A673 (cell line): Measurements from ENCODE around the gene GCC2. TPM values are rescaled to one million over a fixed set of nuclear protein-coding genes. Genes with fewer than 3 reads are reported as not detected.

Experiments
- BruUV-seq: library from RNA; stranded (reverse); fragments of 400-500 nt; replicated peaks from 2 replicates; lab custom pipeline; 2021; lab: Mats Ljungman, UMichigan
- CTCF ChIA-PET: fragments of 300-600 bp; sonication (Branson Sonifier 250); formaldehyde crosslinking; loops from one replicate; lab custom pipeline; 2022; ENCODE audit warnings: antibody characterized with exemption; lab: Charles Lee
- POLR2A ChIA-PET: fragments of 300-600 bp; sonication (Branson Sonifier 250); formaldehyde crosslinking; loops from one replicate; lab custom pipeline; 2022; ENCODE audit warnings: antibody characterized with exemption; ENCODE audit not compliant: low non-redundant PET; lab: Charles Lee
- DNase-seq: peaks from one replicate; pipeline ENCODE4 v3.0.0-alpha.2; 2015; ENCODE audit warnings: low spot score
- H3K27ac ChIP-seq: fragments of 200-600 bp; sonication (generic); 2 replicates; pipeline ENCODE4 v1.5.1; 2016; ENCODE audit warnings: mixed run types, low read depth, mild to moderate bottlenecking, mixed read lengths, antibody characterized with exemption, low read length; ENCODE audit not compliant: poor library complexity, severe bottlenecking
- H3K27me3 ChIP-seq: fragments of 200-600 bp; sonication (generic); replicated peaks from 2 replicates; pipeline ENCODE4 v1.6.1; 2017; ENCODE audit warnings: mixed run types, low read depth, mild to moderate bottlenecking, mixed read lengths, antibody characterized with exemption, low read length; ENCODE audit not compliant: insufficient read depth, poor library complexity
- H3K36me3 ChIP-seq: fragments of 200-600 bp; sonication (generic); 2 replicates; pipeline ENCODE4 v1.6.1; 2016; ENCODE audit warnings: mixed run types, mild to moderate bottlenecking, mixed read lengths, antibody characterized with exemption, low read length; ENCODE audit not compliant: insufficient read depth, poor library complexity, severe bottlenecking
- H3K4me1 ChIP-seq: fragments of 200-600 bp; sonication (generic); 2 replicates; pipeline ENCODE4 v1.6.1; 2017; ENCODE audit warnings: mixed run types, mild to moderate bottlenecking, mixed read lengths, antibody characterized with exemption, low read length; ENCODE audit not compliant: insufficient read depth, poor library complexity, severe bottlenecking
- H3K4me3 ChIP-seq: fragments of 200-600 bp; sonication (generic); 2 replicates; pipeline ENCODE4 v1.5.1; 2016; ENCODE audit warnings: low read depth, mixed run types, mild to moderate bottlenecking, mixed read lengths, low read length; ENCODE audit not compliant: poor library complexity, severe bottlenecking
- H3K9me3 ChIP-seq: fragments of 200-600 bp; sonication (generic); 2 replicates; pipeline ENCODE4 v1.6.1; 2016; ENCODE audit warnings: mixed run types, low read depth, mild to moderate bottlenecking, mixed read lengths, antibody characterized with exemption, low read length; ENCODE audit not compliant: poor library complexity, severe bottlenecking
- CTCF ChIP-seq: fragments of 300-800, 200-600 bp; sonication (generic); conservative IDR thresholded peaks from 2 replicates; pipeline ENCODE4 v1.5.1; 2017; ENCODE audit warnings: low read depth, mild to moderate bottlenecking, antibody characterized with exemption, low read length, moderate library complexity, mixed read lengths
- EZH2 ChIP-seq: fragments of 200-600 bp; sonication (generic); IDR thresholded peaks from 2 replicates; pipeline ENCODE4 v1.6.1; 2017; ENCODE audit warnings: borderline replicate concordance, low read depth, mild to moderate bottlenecking, mixed read lengths, antibody characterized with exemption, low read length; ENCODE audit not compliant: poor library complexity, severe bottlenecking
- intact Hi-C: fragments of 100-400 bp; cut with micrococcal nuclease; formaldehyde crosslinking; loops from one replicate; pipeline ENCODE4 v1.10.0; 2022; ENCODE audit not compliant: unreplicated experiment
- total RNA-seq: library from RNA; stranded (reverse); gene quantifications from 2 replicates; pipeline ENCODE4 v1.2.3, GENCODE V29; 2021

GCC2 gene
- total RNA-seq, 1 experiment from 2014 or later: 25.4 TPM

- intact Hi-C loops: no loop called here
- POLR2A ChIA-PET: no interaction called here
- CTCF ChIA-PET: interaction anchor here (0.6 kb wide), 1 partner anchor 182 kb away, joined by 3 read pairs; no protein-coding TSS in a partner anchor
- H3K27me3 ChIP-seq: no peaks in the 10 kb centered on the region
- H3K36me3 ChIP-seq: no peaks in the 10 kb centered on the region
- BruUV-seq: no TSS peak
- peaks cover 5% of the 10 kb centered on the region for H3K9me3 ChIP-seq
- TF ChIP-seq EZH2 (no peak), CTCF (no peak)
- DNase-seq: no peak
- H3K4me3 ChIP-seq: no peak overlapping the region
- H3K27ac ChIP-seq: no peak overlapping the region
- no peaks in the 10 kb centered on the region for H3K4me1 ChIP-seq
Measured at GRCh38 chr2:108401800-108402199, 47.2 kb upstream of the GCC2 start.

DNA sequence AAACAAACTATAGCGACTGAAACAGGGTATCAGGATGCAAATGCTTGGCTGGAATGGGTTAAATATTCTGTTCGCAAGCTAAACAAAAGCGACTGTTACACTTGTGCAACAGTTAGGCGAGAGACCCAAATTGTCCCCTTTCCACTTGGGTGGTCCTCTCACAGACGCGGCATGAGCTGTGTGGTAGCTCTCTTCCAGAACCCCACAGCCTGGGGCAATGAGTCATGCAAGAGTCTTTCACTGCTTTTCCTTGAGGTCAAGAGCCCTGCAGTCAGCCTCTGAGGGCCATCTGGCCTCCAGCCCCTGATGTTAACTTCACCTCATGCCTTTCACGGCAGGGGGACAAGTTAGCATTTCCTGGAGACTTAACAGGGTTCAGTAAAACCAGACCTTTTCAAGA lies 45.5 kb upstream of the GCC2 start:
- no TSS peak for BruUV-seq
- H3K4me1 ChIP-seq: no peaks in the 10 kb centered on the region
- ChIA-PET CTCF (interaction anchor here (0.6 kb wide), 1 partner anchor 158 kb away, joined by 9 read pairs; no protein-coding TSS in a partner anchor), POLR2A (no interaction called here)
- no peaks in the 10 kb centered on the region for H3K36me3 ChIP-seq
- no peak for DNase-seq
- TF ChIP-seq CTCF: no peak
- TF ChIP-seq EZH2: no peak
- H3K4me3 ChIP-seq: no peak overlapping the region
- no peaks in the 10 kb centered on the region for H3K27me3 ChIP-seq
- intact Hi-C loops: no loop called here
- H3K27ac ChIP-seq: no peak overlapping the region
- peaks cover 5% of the 10 kb centered on the region for H3K9me3 ChIP-seq

- no peaks in the 10 kb centered on the region for H3K9me3 ChIP-seq
- CTCF ChIA-PET: no interaction called here
- intact Hi-C loops: no loop called here
- TF ChIP-seq CTCF (no peak), EZH2 (no peak)
- no peaks in the 10 kb centered on the region for H3K4me1 ChIP-seq
- DNase-seq: no peak
- BruUV-seq: no TSS peak
- POLR2A ChIA-PET: no interaction called here
- H3K27me3 ChIP-seq: no peaks in the 10 kb centered on the region
- no peaks in the 10 kb centered on the region for H3K36me3 ChIP-seq
- H3K27ac ChIP-seq: no peak overlapping the region
- H3K4me3 ChIP-seq: no peak overlapping the region
Measured at GRCh38 chr2:108404784-108405397, 44.1 kb upstream of the GCC2 start.
